DND-41 (cell line): Measurements from ENCODE around the gene BRINP1.

Experiments used
- ATAC-seq: fragments of 200-7000 bp; cut with Tn5 transposase; 3 replicates; pipeline ENCODE4 v1.9.1; 2021; ENCODE audit warnings: low read depth; ENCODE audit not compliant: insufficient read depth
- DNase-seq: peaks from one replicate; pipeline ENCODE4 v3.0.0-alpha.2; 2020
- H2AFZ ChIP-seq: 2 replicates; pipeline ENCODE4 v1.6.0; 2012; ENCODE audit warnings: low read depth, low read length
- H3K27ac ChIP-seq: 2 replicates; pipeline ENCODE4 v1.5.1; 2012; ENCODE audit warnings: low read length, inconsistent platforms
- H3K27me3 ChIP-seq: fragments of 200-600 bp; sonication (generic); 2 replicates; pipeline ENCODE4 v1.6.0; 2012; ENCODE audit warnings: low read length, mild to moderate bottlenecking, inconsistent platforms; ENCODE audit not compliant: insufficient read depth, poor library complexity
- H3K36me3 ChIP-seq: 2 replicates; pipeline ENCODE4 v1.5.1; 2012; ENCODE audit warnings: low read length, inconsistent platforms; ENCODE audit not compliant: insufficient read depth
- H3K4me1 ChIP-seq: 2 replicates; pipeline ENCODE4 v1.5.1; 2012; ENCODE audit warnings: mild to moderate bottlenecking, low read length; ENCODE audit not compliant: insufficient read depth
- H3K4me2 ChIP-seq: 2 replicates; pipeline ENCODE4 v1.6.0; 2012; ENCODE audit warnings: mild to moderate bottlenecking, moderate library complexity, low read length, inconsistent platforms; ENCODE audit not compliant: insufficient read depth
- H3K4me3 ChIP-seq, 2 experiments: fragments of 200-600 bp in 1 of 2; shearing (Covaris generic) in 1 of 2; 2 replicates each; pipeline ENCODE4 v1.5.1; 2012 to 2016; ENCODE audit warnings: inconsistent platforms in 2 of 2, low read length in 2 of 2, mild to moderate bottlenecking in 2 of 2, low read depth in 1 of 2, moderate library complexity in 1 of 2
- H3K79me2 ChIP-seq: 2 replicates; pipeline ENCODE4 v1.6.0; 2012; ENCODE audit warnings: low read length, inconsistent platforms; ENCODE audit not compliant: insufficient read depth
- H3K9ac ChIP-seq: 2 replicates; pipeline ENCODE4 v1.6.0; 2012; ENCODE audit warnings: low read depth, mild to moderate bottlenecking, inconsistent platforms, low read length, moderate library complexity
- H3K9me3 ChIP-seq: 2 replicates; pipeline ENCODE4 v1.5.1; 2012; ENCODE audit warnings: low read length, moderate library complexity, mild to moderate bottlenecking, inconsistent platforms; ENCODE audit not compliant: insufficient read depth, severe bottlenecking
- H4K20me1 ChIP-seq: 2 replicates; pipeline ENCODE4 v1.6.0; 2012; ENCODE audit warnings: low read length; ENCODE audit not compliant: insufficient read depth
- CTCF ChIP-seq: IDR thresholded peaks from 2 replicates; pipeline ENCODE4 v1.5.1; 2012; ENCODE audit warnings: borderline replicate concordance, low read length, moderate library complexity, mild to moderate bottlenecking; ENCODE audit not compliant: poor library complexity, severe bottlenecking; ENCODE audit errors: extremely low read depth
- EZH2 ChIP-seq: IDR thresholded peaks from 3 replicates; pipeline ENCODE4 v1.6.1; 2012; ENCODE audit warnings: borderline replicate concordance, low read depth, mild to moderate bottlenecking, moderate library complexity, low read length, inconsistent platforms; ENCODE audit not compliant: severe bottlenecking

Gene BRINP1

DNA sequence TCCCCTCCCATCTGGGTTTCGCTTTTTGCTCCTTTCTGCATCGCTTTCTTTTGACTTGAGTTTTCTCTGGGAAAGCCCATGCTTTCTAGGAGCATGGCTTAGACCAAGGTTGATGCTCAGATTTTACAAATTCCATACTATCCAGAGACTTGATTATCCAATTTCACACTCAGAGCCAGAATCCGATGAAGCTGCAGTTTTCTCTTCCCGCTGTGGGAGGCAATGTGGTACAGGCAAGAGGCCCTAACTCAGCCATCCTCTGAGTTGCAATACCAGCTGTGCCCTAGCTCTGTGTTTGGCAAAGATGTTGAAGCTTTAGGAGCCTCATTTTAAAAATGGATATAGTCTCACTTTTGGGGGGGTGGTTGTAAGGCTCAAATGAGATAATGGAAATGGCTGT lies 85.1 kb downstream of the BRINP1 start:
- Histone ChIP-seq H3K36me3 (no peaks in the 10 kb centered on the region), H3K9me3 (no peaks in the 10 kb centered on the region), H4K20me1 (no peaks in the 10 kb centered on the region), H3K27me3 (no peaks in the 10 kb centered on the region), H3K9ac (no peak overlapping the region), H3K4me1 (no peaks in the 10 kb centered on the region), H2AFZ (no peak overlapping the region), H3K27ac (no peak overlapping the region), H3K4me2 (no peak overlapping the region), H3K79me2 (no peaks in the 10 kb centered on the region), H3K4me3 (no peak overlapping the region)
- no peak for TF ChIP-seq EZH2
- peak; percentile 28 for TF ChIP-seq CTCF
- no peak for ATAC-seq
- no peak for DNase-seq

- no peaks in the 10 kb centered on the region for H4K20me1 ChIP-seq
- no peak overlapping the region for H3K9ac ChIP-seq
- H3K4me2 ChIP-seq = no peak overlapping the region
- H3K4me1 ChIP-seq = no peaks in the 10 kb centered on the region
- no peaks in the 10 kb centered on the region for H3K36me3 ChIP-seq
- no peak overlapping the region for H3K4me3 ChIP-seq
- no peak overlapping the region for H2AFZ ChIP-seq
- H3K9me3 ChIP-seq = no peaks in the 10 kb centered on the region
- ATAC-seq = no peak
- H3K27me3 ChIP-seq = no peaks in the 10 kb centered on the region
- H3K79me2 ChIP-seq = no peaks in the 10 kb centered on the region
- no peak for DNase-seq
- TF ChIP-seq CTCF = no peak
- no peak for TF ChIP-seq EZH2
- H3K27ac ChIP-seq = no peak overlapping the region
Observed at GRCh38 chr9:119283078-119283794, 86.0 kb downstream of the BRINP1 start.

GRCh38 chr9:119282476-119283077 lies 86.7 kb downstream of the BRINP1 start:
- TF ChIP-seq CTCF = no peak
- TF ChIP-seq EZH2 = no peak
- Histone ChIP-seq H3K4me1 (no peaks in the 10 kb centered on the region), H3K27ac (no peak overlapping the region), H3K79me2 (no peaks in the 10 kb centered on the region), H4K20me1 (no peaks in the 10 kb centered on the region), H2AFZ (no peak overlapping the region), H3K4me3 (no peak overlapping the region), H3K9ac (no peak overlapping the region), H3K36me3 (no peaks in the 10 kb centered on the region), H3K4me2 (no peak overlapping the region), H3K9me3 (no peaks in the 10 kb centered on the region), H3K27me3 (no peaks in the 10 kb centered on the region)
- DNase-seq = no peak
- no peak for ATAC-seq
